ENCODE data around the gene CHRD. TPM values are rescaled to one million over a fixed set of nuclear protein-coding genes. Genes with fewer than 3 reads are reported as not detected.
"Not testable (repeated sequence)": the region's sequence is repeated elsewhere in the genome, so short reads cannot be mapped to it uniquely, and the experiment has no call there.

CHRD gene
- 10 to 100 TPM; 12.4 to 17.2 (median 14.5) TPM for polyA plus RNA-seq (ENCODE audit: insufficient read length in 4 of 4)

DNA sequence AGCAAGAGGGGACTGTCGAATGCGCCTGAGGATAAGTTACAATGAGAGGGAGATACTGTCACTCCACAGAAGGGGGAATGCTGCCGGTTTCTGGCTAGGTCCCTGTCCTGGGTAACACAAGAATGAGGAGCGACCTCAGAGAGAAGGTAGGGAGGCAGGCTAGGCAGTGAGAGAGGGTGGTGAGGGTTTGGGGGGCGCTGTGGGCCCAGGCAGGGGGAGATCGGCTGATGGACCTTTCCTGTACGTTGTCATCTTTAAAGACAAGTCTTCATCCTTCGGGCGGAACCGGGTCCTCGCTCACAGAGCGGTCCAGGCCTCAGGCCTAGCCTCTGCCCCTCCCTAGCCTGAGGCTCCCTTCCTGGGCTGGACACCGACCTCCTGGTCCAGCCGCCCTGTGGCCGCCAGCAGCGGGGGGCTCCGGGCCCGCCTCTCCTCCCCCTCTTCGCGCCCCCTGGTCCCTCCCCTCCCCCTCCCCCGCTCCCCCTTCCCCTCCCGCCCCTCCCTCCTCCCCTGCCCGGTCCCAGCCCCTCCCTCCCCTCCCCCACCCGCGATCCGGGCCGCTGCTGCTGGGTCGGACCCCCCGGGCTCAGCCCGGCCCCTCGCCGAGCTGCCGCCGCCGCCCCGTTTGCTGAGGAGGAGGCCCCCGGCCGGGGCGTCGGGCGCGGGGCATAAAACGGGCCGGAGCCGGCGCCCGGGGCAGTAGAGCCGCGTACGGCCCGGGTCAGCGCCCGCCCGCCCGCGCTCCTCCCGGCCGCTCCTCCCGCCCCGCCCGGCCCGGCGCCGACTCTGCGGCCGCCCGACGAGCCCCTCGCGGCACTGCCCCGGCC lies at the start of gene CHRD:
Gene CHRD (plus strand): TSS at position 697 of the 827 bp plus-strand sequence. CDS start 265 bp downstream, outside the sequence.
- no peak for DNase-seq (ENCODE audit: low read depth in 4 of 4, low spot score in 3 of 4)

DNA sequence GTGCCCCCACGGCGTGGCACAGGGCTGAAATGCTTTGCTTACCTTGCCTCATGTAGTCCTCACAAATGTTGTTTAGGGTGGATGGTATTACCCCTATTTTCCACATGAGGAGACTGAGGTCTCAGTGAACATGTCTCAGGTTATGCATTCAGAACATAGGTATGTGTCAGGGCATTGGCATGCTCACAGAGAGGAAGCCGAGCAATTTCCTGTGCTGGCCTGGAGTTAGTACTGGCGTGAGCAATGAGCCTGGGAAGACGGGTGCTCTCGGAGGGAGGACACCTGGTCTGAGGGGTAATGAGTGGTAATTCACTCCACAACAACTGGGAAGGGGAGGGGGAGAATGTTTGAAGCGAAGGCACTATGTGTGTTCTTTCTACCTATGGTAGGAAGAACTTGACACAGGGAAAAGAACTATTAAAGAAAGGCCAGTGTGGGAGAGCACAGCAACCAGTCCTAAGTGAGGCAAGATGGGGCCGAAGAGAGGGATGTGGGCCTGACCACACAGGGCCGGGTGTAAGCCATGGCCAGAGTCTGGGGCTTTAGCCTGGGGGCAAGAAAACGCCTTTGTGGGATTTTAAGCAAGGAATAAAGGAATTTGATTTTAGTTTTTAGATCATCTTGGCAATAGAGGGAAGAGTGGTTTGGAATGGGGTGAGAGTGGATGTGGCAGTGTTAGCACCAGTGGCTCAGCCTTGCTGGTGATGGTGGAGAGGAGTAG lies 47.3 kb upstream of the CHRD start:
- DNase-seq (ENCODE audit: low read depth in 4 of 4, low spot score in 3 of 4) = no peak

DNA sequence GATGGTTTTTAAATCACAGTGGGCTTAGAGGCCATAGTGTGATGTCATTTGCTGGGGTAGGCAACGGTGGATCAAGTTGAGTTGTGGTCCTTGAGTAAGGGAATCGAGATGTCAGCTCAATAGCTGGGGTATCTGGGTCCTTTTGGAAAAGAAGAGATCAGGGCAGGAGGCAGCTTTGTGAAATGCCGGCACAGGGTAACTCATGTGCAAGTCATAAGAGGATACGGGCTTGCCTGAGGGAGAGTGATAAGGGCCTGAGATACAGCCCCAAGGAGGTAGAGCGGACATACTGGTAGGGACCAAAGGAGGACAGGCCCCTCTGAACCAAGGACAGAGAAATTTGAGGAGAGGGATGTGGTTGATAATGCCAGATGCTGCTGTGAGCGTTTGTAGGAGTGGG lies 46.7 kb upstream of the CHRD start:
- no peak for DNase-seq (ENCODE audit: low read depth in 4 of 4, low spot score in 3 of 4)

DNA sequence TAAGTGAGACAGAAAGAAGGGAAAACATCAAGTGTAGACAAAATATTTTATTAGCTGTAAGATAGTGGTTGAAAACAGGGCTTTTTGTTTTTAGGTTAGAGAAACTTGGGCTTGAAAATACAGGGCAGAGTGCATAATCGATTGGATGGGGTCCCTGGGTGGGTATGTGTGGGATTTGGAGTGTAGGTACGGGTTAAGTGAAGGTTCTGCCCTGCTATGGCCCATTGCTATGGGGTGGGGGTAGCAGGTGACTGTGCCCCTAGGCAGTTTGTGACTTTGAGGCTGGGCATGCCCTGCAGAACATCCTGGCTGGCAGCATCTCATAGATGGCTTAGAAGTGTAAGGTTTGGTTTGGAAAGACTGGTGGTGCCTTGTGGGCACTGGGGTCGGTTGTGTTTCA lies 46.2 kb upstream of the CHRD start:
- no peak for DNase-seq (ENCODE audit: low read depth in 4 of 4, low spot score in 3 of 4)

DNA sequence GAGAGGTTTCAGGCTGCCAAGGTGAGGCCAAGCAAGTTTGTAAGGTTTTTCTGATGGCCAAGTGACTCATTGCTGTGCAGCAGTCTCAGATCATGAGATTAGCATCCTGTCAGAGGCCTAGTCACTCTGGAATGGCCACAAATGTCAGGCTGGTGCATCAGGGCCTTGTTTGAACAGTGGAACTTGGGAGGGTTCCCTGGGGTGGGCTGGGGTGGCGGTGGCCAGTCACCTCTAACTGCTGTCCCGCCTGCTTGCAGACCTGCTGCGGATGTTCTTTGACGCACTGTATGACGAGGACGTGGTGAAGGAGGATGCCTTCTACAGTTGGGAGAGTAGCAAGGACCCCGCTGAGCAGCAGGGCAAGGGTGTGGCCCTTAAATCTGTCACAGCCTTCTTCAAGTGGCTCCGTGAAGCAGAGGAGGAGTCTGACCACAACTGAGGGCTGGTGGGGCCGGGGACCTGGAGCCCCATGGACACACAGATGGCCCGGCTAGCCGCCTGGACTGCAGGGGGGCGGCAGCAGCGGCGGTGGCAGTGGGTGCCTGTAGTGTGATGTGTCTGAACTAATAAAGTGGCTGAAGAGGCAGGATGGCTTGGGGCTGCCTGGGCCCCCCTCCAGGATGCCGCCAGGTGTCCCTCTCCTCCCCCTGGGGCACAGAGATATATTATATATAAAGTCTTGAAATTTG lies 45.2 kb upstream of the CHRD start:
- no peak for DNase-seq (ENCODE audit: low read depth in 4 of 4, low spot score in 3 of 4)

DNA sequence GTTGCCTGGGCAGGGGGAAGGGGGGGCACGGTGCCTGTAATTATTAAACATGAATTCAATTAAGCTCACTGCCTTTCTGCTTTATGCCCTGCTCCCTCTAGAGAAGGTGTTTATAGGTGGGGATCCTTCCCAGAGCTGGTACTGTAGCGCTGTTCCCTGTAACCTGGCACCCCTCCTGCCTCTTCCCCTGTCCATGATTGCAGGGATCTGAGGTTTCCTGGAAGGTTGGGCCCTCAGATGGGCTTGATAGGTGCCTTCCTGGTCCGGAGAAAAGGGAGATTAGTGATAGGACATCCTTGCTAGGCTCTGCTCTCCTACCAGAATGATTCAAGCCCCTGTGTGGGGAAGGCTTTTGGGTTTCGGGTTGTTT lies 44.6 kb upstream of the CHRD start:
- DNase-seq (ENCODE audit: low read depth in 4 of 4, low spot score in 3 of 4) = no peak

DNA sequence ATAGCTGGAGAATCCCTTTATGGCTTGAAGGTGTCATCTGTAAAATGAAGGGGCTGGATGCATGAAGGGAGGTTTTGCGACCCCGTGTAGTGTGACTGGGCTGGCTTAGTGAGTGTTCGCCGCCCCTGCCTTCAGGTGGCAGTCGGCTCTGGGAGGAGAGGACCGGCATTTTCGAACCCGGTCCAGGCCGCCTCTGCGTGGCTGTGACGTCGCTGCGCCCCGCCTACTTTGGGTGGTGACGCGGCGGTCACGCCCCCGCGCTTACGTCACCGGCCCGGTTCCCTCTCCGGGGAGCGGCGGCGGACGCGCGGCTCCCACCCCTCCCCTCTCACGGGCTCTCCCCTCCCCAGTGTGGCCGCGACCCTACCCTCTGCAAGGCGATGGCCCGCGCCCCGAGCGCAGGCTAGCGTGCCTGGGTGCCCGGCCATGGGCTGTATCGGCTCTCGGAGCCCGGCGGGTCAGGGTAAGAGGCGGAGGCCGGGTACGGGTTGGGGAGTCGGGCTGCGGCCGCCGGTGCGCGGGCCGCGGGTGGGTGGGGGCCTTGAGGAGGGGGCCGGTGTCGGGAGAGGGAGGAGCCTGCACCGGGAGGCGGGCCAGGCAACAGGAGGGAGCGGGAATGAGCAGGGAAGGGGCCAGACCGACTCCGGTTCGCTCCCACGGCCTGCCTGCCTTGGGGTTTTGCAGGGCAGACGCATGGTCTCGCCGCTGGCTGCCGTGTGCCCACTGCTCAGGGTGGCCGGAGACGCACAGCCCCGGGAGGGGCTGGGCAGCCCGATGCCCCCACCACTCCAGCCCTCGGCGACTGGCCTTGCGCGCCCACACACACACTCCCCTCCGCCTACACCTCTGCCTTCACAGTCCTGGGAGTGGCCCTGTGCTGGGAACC lies 44.0 kb upstream of the CHRD start:
- DNase-seq (ENCODE audit: low read depth in 4 of 4, low spot score in 3 of 4) = peak in 2 of 4 donors; percentile 60 to 63

DNA sequence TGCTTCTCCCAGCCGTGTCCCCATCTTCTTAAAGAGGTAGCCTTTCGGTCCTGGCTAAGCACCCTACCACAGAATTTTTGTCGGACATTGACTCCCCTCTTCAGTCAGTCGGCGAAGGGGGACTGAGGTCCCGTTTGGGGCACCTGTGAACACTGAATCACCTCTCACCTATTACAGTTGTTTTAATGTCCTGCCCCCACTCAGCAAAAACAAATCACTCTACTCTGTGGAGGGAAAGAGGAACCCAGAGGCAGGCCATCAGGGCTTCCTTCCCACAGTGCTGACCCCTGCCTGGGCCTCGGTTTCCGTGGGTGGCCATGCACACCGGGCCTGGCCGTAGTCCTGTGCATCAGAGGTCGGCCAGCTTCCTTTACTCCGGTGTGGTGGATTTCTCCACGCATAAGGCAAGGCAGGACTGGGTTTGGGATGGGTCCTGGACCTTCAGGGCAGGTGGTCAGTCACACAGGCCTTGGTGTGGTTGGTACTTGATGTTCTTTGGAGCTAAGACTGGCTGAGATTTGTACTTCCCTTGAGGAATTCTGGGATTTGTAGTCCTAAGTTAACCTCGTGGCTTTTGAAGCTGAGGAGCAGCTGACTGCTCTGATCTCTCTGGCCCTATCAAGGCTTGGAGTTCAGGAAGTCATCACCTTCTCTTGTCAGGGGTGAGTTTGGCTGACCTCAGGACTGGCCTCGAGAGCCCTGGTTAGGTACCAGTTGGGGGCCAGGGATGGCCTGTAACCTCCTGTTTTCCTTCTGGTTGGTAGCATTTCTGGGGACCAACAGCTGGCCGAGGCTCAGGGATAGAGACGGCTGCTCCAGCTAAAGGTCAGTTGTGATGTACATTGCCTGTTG lies 43.1 kb upstream of the CHRD start:
- DNase-seq (ENCODE audit: low read depth in 4 of 4, low spot score in 3 of 4) = peak in 1 of 4 donors; percentile 33

DNA sequence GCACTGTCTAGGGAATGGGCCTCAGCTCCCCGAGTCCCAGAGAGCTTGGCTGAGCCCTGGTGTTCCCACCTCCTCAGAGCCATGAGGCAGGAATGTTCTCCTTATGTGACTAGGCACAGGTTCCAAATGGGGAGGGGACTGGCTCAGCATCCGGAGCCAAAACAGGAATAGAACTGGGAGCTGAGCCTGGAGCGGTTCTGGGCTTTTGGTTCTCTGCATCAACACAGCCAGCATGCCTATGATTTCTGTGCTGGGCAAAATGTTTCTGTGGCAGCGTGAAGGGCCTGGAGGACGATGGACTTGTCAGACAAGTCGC lies 42.5 kb upstream of the CHRD start, which contains the start of gene FAM131A:
Gene FAM131A (plus strand): TSS at position 202 of the 316 bp plus-strand sequence. CDS start 31 bp downstream, at position 233.
- no peak for DNase-seq (ENCODE audit: low read depth in 4 of 4, low spot score in 3 of 4)

DNA sequence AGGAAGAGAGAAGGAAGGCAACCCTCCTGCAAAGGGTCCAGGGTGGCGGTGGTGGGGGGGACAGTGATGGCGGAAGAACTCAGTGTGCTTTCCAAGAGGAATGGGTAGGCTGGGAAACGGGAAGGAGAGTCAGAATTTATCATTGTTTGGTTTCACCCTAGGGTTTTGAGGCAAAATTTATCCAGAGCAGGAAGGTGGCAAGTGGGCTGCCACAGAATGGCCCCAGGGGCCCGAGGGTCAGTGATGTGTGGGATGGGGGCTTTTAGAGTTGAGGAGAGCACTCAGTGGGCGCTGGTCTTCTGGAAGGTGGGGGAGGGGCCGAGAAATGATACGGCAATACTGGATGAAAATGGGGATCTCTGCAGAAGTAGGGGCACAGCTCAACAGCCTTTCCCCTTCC lies 41.9 kb upstream of the CHRD start:
- DNase-seq (ENCODE audit: low read depth in 4 of 4, low spot score in 3 of 4) = no peak

DNA sequence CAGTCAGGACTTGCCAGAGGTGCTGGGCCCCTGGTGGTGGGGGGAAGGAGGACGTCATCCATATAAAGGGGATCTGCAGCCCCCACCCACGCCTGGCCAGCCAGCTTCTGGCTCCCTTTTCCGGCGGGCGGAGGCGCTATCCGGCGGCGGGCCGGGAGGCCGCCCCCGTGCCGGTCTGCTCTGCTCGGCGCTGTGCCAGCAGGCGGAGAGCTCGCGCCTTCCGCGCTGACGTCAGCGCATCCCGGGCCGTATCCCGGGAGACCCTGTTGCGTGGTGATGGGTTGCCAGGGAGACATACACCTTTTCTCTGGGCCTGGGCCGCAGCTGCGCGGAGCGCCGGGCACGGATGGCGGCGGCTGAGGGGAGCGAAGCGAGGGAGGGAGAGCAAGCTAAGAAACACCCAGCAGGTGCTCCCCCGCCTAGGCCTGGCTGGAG lies 41.3 kb upstream of the CHRD start:
- DNase-seq (ENCODE audit: low read depth in 4 of 4, low spot score in 3 of 4) = peak in 3 of 4 donors; percentile 46 to 76 (median 75)

DNA sequence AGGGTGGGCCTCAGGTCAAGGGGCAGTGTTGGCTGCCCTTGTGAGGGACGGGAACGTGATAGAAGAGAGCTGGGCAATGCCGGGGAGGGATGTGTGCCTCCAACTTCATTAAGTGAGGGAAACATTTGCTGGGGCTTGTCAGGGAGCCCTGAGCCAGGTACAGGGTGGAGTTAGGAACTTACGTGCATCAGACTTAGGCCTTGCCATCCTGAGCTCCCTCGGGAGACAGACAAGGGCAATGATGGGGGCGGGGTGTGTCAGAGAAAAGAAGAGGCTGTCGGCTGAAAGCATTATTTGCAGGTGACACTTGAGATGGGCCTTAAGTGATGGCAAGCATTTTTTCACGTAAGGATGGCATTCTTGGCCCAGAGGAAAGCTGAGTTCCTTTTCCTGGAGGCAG lies 40.9 kb upstream of the CHRD start:
- no peak for DNase-seq (ENCODE audit: low read depth in 4 of 4, low spot score in 3 of 4)

DNA sequence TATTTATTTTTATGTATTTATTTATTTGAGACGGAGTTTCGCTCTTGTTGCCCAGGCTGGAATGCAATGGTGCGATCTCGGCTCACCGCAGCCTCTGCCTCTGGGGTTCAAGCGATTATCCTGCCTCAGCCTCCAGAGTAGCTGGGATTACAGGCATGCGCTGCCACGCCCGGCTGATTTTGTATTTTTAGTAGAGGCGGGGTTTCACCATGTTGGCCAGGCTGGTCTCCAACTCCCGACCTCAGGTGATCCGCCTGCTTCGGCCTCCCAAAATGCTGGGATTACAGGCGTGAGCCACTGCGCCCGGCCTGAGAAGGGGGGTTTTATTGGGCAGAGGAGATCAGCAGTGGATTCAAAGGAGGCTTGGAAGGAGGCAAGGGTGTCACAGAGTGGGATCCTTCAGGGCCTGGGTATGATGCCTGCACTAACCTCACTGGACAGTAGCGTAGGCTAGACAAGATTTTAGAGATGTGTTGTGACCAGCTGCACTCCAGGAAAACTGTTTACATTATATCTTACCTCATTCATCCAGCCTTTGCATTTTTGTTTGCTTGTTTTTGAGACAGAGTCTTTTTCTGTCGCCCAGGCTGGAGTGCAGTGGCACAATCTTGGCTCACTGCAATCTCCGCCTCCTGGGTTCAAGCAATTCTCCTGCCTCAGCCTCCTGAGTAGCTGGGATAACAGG lies 40.3 kb upstream of the CHRD start:
- not testable (repeated sequence) for DNase-seq (ENCODE audit: low read depth in 4 of 4, low spot score in 3 of 4)

DNA sequence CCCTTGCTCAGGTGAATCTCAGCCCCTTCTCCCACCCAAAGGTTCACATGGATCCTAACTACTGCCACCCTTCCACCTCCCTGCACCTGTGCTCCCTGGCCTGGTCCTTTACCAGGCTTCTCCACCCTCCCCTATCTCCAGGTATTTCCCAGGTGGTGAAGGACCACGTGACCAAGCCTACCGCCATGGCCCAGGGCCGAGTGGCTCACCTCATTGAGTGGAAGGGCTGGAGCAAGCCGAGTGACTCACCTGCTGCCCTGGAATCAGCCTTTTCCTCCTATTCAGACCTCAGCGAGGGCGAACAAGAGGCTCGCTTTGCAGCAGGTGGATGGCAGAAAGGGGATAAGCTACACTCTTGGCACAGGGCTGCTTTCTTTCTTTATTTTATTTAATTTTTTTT lies 37.9 kb upstream of the CHRD start:
- no peak for DNase-seq (ENCODE audit: low read depth in 4 of 4, low spot score in 3 of 4)

DNA sequence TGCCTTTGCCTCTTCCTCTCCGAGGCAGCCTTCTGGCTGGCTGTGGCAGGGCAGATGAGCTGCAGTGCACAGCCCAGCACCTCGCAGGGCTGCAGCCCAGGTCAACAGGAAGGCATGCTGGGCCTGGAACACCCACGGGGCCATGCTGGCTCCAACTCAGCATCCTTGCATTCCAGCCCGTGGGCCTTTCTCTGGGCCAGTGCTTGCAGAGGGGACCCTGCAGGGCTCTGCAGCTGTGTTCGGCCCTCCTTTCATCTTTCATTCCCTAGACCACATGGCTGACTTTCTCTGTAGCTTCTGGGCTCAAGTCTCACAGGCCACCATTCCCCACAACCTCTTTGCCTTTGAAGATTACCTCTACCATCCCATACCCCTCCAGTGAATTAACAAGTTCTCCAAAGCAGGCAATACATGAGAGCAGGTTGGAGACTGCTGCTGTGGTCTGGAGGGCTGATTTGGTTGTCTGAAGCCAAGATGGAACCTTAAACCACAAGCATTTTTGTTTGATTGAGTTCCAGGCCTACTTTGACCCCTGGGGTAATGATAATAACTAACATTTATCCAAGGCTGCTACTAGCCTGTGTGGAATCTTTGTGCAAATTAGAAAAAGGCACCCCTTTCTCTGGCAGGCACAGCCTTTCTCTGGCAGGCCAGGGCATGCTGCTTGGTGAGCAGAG lies 36.5 kb upstream of the CHRD start:
- no peak for DNase-seq (ENCODE audit: low read depth in 4 of 4, low spot score in 3 of 4)

DNA sequence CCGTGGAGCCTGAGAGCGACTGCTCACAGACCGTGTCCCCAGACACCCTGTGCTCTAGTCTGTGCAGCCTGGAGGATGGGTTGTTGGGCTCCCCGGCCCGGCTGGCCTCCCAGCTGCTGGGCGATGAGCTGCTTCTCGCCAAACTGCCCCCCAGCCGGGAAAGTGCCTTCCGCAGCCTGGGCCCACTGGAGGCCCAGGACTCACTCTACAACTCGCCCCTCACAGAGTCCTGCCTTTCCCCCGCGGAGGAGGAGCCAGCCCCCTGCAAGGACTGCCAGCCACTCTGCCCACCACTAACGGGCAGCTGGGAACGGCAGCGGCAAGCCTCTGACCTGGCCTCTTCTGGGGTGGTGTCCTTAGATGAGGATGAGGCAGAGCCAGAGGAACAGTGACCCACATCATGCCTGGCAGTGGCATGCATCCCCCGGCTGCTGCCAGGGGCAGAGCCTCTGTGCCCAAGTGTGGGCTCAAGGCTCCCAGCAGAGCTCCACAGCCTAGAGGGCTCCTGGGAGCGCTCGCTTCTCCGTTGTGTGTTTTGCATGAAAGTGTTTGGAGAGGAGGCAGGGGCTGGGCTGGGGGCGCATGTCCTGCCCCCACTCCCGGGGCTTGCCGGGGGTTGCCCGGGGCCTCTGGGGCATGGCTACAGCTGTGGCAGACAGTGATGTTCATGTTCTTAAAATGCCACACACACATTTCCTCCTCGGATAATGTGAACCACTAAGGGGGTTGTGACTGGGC lies 35.1 kb upstream of the CHRD start:
- no peak for DNase-seq (ENCODE audit: low read depth in 4 of 4, low spot score in 3 of 4)

DNA sequence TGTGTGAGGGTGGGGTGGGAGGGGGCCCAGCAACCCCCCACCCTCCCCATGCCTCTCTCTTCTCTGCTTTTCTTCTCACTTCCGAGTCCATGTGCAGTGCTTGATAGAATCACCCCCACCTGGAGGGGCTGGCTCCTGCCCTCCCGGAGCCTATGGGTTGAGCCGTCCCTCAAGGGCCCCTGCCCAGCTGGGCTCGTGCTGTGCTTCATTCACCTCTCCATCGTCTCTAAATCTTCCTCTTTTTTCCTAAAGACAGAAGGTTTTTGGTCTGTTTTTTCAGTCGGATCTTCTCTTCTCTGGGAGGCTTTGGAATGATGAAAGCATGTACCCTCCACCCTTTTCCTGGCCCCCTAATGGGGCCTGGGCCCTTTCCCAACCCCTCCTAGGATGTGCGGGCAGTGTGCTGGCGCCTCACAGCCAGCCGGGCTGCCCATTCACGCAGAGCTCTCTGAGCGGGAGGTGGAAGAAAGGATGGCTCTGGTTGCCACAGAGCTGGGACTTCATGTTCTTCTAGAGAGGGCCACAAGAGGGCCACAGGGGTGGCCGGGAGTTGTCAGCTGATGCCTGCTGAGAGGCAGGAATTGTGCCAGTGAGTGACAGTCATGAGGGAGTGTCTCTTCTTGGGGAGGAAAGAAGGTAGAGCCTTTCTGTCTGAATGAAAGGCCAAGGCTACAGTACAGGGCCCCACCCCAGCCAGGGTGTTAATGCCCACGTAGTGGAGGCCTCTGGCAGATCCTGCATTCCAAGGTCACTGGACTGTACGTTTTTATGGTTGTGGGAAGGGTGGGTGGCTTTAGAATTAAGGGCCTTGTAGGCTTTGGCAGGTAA lies 34.3 kb upstream of the CHRD start:
- peak in 1 of 4 donors; percentile 31 for DNase-seq (ENCODE audit: low read depth in 4 of 4, low spot score in 3 of 4)
